Activated CD4-positive, alpha-beta T cell treated with anti-CD3 and anti-CD28 coated beads, Interleukin-2, amount 10 ng/mL, durations not matched to agents 24 days and 14 days (primary cell): ENCODE data around the gene CORO1C. TPM values are rescaled to one million over a fixed set of nuclear protein-coding genes. Genes with fewer than 3 reads are reported as not detected.

Experiments used
- DNase-seq: peaks from one replicate; pipeline ENCODE4 v3.0.0; 2022
- H3K27ac Mint-ChIP-seq: one replicate; pipeline ENCODE4 v1.8.0; 2022; ENCODE audit warnings: mild to moderate bottlenecking, mixed read lengths
- H3K27me3 Mint-ChIP-seq: one replicate; pipeline ENCODE4 v1.8.0; 2022; ENCODE audit warnings: mixed read lengths
- H3K36me3 Mint-ChIP-seq: one replicate; pipeline ENCODE4 v1.8.0; 2022; ENCODE audit warnings: low read depth, mild to moderate bottlenecking, mixed read lengths
- H3K4me1 Mint-ChIP-seq: one replicate; pipeline ENCODE4 v1.8.0; 2021; ENCODE audit warnings: mixed read lengths
- H3K4me3 Mint-ChIP-seq: one replicate; pipeline ENCODE4 v1.8.0; 2022; ENCODE audit warnings: mild to moderate bottlenecking, moderate library complexity, mixed read lengths
- H3K9me3 Mint-ChIP-seq: one replicate; pipeline ENCODE4 v1.8.0; 2021; ENCODE audit warnings: mixed read lengths
- intact Hi-C: fragments of 100-400 bp; cut with micrococcal nuclease; formaldehyde crosslinking; loops from one replicate; pipeline ENCODE4 v1.15.1; 2023
- total RNA-seq: library from RNA; stranded (reverse); gene quantifications from 2 replicates; pipeline ENCODE4 v1.2.3, GENCODE V29; 2022

The CORO1C gene
- total RNA-seq, 1 donor from 2014 or later: 70.1 TPM

DNA sequence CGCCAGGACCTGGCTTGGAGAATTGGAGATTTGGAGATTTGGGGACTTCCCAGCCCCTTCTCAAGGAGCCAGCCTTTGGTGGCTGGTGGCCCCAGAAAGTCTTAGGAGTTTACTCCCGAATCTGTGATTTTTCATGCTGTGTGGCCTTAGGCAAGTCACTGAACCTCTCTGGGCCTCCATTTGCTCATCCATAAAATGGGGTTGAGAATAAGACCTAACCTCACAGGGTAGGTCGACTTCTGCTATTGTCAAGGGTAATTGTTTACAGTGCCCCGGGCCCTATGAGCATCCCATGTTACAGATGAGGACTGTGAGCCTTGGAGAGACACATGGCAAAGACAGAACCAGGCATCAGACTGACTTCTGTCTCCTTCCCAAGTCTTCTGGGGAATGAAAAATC lies 117.3 kb downstream of the CORO1C start:
- no peak overlapping the region for H3K4me3 Mint-ChIP-seq

DNA sequence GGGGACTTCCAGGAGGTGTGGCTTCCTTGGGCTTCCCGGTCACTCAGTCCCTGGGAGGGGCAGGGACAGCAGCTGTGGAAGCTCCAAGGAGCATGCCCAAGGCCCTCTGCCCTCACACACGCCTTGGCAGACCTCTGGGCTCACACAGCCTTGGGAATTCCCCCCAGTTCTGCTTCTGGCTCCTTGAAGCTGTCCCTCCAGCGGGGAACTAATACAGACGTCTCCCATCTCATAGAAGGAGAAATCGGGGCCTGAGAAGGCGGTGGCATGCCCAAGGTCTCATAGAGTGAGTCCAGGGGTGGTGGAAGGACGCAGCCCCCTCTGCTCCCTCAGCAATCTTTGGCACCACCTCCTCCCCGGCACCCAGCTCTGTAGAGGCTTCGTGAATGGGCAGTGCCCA lies 117.8 kb downstream of the CORO1C start:
- Mint-ChIP-seq H3K9me3 (peaks cover 7% of the 10 kb centered on the region), H3K4me1 (peaks cover 38% of the 10 kb centered on the region), H3K27me3 (peaks cover 3% of the 10 kb centered on the region), H3K4me3 (no peak overlapping the region), H3K27ac (no peak overlapping the region), H3K36me3 (peaks cover 25% of the 10 kb centered on the region)
- DNase-seq: no peak
- intact Hi-C loops: no loop called here

More for the DNA sequence above, 117.3 kb downstream of the CORO1C start:
- Mint-ChIP-seq H3K36me3 (peaks cover 27% of the 10 kb centered on the region), H3K27ac (peak overlapping the region; percentile 10), H3K4me1 (peaks cover 40% of the 10 kb centered on the region), H3K27me3 (peaks cover 3% of the 10 kb centered on the region), H3K9me3 (peaks cover 7% of the 10 kb centered on the region)
- no peak for DNase-seq
- intact Hi-C loops: no loop called here

DNA sequence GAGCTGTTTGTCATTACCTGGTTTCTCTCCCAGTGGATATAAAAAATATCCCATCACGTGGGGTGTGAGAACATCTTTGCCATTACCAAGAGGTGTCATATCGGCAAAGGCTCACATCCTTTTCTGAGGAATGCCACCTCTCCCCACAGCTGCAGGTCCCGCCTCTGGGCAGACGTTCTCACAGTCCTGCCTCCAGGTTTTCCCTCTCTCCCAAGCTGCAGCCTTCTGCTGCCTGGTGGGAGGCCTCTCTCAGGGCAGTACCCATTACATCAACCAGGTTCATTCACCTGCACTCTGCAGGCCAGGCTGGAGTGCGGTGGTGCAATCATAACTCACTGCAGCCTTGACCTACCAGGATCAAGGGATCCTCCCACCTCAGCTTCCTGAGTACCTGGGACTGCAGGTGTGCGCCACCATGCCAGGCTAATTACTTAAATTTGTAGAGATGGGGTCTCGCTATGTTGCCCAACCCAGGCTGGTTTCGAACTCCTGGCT lies 118.5 kb downstream of the CORO1C start:
- H3K9me3 Mint-ChIP-seq: peaks cover 7% of the 10 kb centered on the region
- peaks cover 3% of the 10 kb centered on the region for H3K27me3 Mint-ChIP-seq
- DNase-seq: no peak
- H3K27ac Mint-ChIP-seq: no peak overlapping the region
- peaks cover 22% of the 10 kb centered on the region for H3K36me3 Mint-ChIP-seq
- intact Hi-C loops: no loop called here
- peaks cover 32% of the 10 kb centered on the region for H3K4me1 Mint-ChIP-seq
- H3K4me3 Mint-ChIP-seq: no peak overlapping the region

DNA sequence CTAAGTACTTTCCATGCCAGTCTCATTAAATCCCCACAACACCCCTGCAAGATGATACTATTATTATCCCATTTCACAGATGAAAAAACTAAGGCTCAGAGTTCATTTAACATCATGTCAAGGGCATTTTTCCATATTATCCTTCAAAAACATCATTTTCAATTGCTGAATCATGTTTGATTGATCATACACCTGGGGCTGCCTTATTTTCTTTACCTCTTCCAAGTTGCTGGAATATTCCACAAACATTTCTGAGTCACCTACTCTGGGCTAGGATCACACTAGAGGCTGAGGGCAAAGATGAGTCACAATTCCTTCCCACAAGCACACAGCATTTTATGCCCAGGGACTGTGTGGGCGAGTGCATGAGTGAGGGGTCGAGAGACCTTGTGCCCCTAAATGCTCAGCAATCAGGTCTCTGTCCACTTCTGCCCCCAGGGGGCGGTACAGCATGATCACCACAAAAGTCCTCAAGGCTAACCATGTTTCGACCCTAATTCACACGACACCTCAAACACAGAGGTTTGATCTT lies 119.4 kb downstream of the CORO1C start:
- intact Hi-C loops: no loop called here

DNA sequence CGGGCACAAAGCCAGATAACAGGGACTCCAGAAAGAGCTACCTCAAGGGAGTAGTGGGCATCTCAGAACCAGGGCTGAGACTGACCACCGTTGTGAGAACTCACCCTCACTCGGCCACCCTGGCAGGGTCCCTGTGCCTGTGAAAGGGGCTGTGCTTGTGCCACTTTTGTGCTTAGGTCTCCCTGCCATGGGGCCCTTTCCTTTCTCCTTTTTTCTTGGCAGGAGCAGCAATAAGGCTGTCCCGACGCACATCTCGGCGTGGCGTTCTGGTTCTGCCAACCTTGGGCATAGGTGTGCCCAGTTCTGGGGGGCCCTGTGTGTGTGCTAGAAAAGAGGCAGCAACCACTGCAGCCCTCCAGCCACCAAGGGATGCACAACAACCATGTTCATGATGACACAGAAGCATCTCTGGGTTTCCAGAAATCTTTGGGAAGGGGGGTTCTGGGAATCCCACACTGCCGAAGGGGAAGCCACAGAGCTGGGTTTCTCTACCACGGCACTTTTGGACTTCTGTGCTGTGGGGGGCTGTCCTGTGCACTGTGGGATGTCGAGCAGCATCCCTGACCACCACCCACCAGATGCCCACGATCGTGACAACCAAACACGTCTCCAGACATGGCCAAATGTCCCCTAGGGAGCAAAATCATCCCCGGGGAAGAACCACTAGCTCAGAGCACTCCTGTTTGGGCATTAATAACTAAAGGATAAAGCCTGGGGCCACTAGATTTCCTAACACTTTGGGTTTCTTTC lies 120.3 kb downstream of the CORO1C start:
- intact Hi-C loops: no loop called here
- H3K36me3 Mint-ChIP-seq: peaks cover 9% of the 10 kb centered on the region
- H3K27ac Mint-ChIP-seq: no peak overlapping the region
- peaks cover 2% of the 10 kb centered on the region for H3K9me3 Mint-ChIP-seq
- peaks cover 15% of the 10 kb centered on the region for H3K4me1 Mint-ChIP-seq
- no peak overlapping the region for H3K4me3 Mint-ChIP-seq
- peaks cover 3% of the 10 kb centered on the region for H3K27me3 Mint-ChIP-seq
- DNase-seq: peak; percentile 54

More for the DNA sequence above, 119.4 kb downstream of the CORO1C start:
- peaks cover 3% of the 10 kb centered on the region for H3K27me3 Mint-ChIP-seq
- H3K4me3 Mint-ChIP-seq: no peak overlapping the region
- H3K9me3 Mint-ChIP-seq: peaks cover 7% of the 10 kb centered on the region
- peak; percentile 82 for DNase-seq
- no peak overlapping the region for H3K27ac Mint-ChIP-seq
- peaks cover 25% of the 10 kb centered on the region for H3K4me1 Mint-ChIP-seq
- peaks cover 18% of the 10 kb centered on the region for H3K36me3 Mint-ChIP-seq

DNA sequence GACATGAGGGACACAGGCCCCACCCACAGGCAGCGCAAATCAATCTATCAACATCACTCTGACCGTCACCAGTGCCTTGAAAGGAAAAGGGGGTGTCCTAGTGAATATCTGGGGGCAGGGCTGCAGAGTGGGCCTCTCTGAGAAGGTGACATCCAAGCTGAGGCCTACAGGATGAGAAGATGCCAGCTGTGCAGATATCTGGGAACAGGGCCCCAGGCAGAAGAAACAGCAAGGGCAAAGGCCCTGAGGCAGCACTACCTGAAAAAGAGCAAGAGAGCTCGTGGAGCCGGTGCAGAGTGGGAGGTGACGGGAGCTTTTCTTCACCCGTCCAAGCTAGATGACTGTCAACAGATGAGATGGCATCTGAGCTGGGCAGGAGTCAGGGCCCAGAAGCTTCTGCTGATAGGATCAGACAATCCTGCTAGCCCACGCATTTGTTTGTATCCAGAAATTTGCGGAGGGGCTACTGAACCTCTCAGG lies 120.9 kb downstream of the CORO1C start:
- peaks cover 15% of the 10 kb centered on the region for H3K4me1 Mint-ChIP-seq
- H3K27me3 Mint-ChIP-seq: peaks cover 3% of the 10 kb centered on the region
- intact Hi-C loops: no loop called here
- H3K4me3 Mint-ChIP-seq: no peak overlapping the region
- no peak for DNase-seq
- peaks cover 6% of the 10 kb centered on the region for H3K36me3 Mint-ChIP-seq
- H3K27ac Mint-ChIP-seq: no peak overlapping the region
- H3K9me3 Mint-ChIP-seq: peaks cover 8% of the 10 kb centered on the region

DNA sequence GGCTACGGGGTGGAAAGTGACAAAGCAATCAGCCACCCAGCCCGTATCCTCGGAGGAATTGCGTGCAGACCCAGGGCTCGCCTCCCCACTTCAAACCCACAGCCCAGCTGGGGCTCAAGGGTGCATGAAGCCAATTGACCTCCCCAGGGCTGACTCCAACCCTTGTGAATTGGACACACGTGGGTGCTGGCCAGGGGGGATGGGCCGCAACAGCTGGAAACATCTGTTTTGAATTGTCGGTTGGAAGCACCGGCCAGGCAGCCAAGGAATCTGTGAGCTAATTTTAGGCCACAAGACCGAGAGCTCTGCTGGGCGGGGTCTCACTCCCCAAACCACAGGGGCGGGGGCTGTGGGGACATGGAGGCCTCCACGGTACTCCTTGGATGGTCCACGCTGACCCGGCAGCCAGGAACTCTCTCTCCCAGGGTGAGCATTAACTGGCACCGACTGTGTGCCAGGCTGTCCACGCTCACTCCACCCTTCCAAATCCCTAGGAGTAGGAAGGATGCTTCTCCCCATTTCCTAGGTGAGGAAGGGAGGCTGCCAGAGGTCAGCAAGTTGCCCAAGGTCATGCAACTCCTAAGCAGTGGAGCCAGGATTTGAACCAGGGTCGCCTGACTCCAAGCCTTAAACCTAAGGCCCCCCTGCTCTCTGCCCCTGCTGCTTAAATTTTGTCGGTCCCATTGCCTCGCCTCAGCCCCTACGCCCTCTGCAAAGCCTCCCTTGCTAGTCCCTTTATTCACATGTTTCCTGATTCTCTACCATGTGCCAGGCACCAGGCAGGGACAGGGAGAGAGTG lies 121.6 kb downstream of the CORO1C start:
- intact Hi-C loops: no loop called here
- no peak overlapping the region for H3K27ac Mint-ChIP-seq
- H3K4me3 Mint-ChIP-seq: no peak overlapping the region
- peaks cover 15% of the 10 kb centered on the region for H3K4me1 Mint-ChIP-seq
- peaks cover 10% of the 10 kb centered on the region for H3K9me3 Mint-ChIP-seq
- DNase-seq: no peak
- peaks cover 6% of the 10 kb centered on the region for H3K27me3 Mint-ChIP-seq
- peaks cover 6% of the 10 kb centered on the region for H3K36me3 Mint-ChIP-seq

DNA sequence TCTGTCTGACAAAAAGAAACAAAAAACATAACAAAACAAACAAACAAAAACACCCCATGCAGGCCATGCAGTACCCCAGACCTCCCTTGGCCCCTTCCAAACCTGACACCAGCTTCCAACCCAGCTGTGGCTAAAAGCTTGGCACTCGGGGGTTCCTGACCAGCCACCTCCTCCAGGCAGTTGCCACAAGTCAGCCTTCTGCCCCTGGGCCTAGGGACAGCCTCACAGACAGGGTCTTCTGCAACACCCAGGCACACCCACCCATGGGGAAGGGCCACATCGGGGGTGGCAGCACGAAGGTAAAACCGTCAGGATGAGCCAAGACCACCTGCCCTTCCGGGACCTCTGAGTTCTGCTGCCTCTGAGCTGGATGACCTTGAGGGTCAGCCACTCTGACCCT lies 122.7 kb downstream of the CORO1C start:
- H3K27ac Mint-ChIP-seq: no peak overlapping the region
- peaks cover 10% of the 10 kb centered on the region for H3K27me3 Mint-ChIP-seq
- no peaks in the 10 kb centered on the region for H3K36me3 Mint-ChIP-seq
- H3K4me3 Mint-ChIP-seq: no peak overlapping the region
- DNase-seq: peak; percentile 55
- intact Hi-C loops: no loop called here
- peaks cover 10% of the 10 kb centered on the region for H3K9me3 Mint-ChIP-seq
- peaks cover 11% of the 10 kb centered on the region for H3K4me1 Mint-ChIP-seq

DNA sequence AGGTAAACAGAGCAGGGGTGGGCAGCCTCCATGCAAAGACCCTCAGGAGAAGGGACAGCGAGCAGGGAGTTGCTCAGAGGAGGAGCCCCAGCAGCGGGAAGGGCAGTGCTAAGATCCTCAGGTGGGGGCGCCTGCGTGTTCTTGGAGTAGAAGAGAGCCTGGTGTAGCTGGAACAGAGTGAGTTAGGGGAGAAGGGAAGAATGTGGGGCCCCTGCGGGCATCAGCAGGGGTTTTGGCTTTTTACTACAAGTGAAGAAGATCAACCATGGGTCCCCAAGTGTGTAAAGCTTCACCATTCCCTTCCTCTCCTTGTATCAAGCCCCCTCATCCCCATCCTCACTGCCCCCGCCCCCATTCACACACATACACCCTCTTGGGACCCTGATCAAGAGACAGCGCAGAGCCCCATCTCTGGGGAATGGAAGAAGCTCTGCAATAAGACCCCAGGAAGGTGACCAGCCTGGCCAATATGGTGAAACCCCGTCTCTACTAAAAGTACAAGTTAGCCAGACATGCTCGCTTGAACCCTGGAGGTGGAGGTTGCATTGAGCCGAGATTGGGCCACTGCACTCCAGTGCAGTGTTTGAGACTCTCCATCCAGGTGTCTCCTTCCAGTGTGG lies 123.2 kb downstream of the CORO1C start:
- H3K27ac Mint-ChIP-seq: no peak overlapping the region
- H3K4me3 Mint-ChIP-seq: no peak overlapping the region
- peaks cover 9% of the 10 kb centered on the region for H3K4me1 Mint-ChIP-seq
- no peaks in the 10 kb centered on the region for H3K36me3 Mint-ChIP-seq
- DNase-seq: no peak
- peaks cover 10% of the 10 kb centered on the region for H3K9me3 Mint-ChIP-seq
- peaks cover 10% of the 10 kb centered on the region for H3K27me3 Mint-ChIP-seq
- intact Hi-C loops: no loop called here

DNA sequence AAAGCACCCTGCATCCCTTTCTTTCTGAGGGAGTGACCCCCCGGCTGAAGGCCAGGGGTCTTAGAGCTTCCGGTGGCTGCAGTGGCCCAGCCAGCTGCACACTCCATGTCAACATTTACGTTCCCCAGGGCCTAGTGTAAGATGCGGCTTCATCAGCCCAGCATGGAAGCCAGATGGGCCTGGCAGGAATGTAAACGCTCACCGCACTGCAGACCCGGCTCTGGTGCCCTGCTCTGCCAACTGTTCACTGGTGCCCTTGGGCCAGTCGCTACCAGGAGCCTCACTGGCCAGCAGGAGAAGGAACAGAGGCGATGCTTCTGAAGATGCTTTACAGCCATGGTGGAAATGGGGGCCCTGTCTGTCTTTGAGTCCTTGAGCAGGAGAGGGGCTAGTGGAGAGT lies 124.8 kb downstream of the CORO1C start:
- Mint-ChIP-seq H3K9me3 (peaks cover 10% of the 10 kb centered on the region), H3K27me3 (peaks cover 10% of the 10 kb centered on the region), H3K4me3 (no peak overlapping the region), H3K36me3 (no peaks in the 10 kb centered on the region), H3K27ac (peak overlapping the region; percentile 66), H3K4me1 (peaks cover under 1% of the 10 kb centered on the region)
- intact Hi-C loops: no loop called here
- DNase-seq: no peak

DNA sequence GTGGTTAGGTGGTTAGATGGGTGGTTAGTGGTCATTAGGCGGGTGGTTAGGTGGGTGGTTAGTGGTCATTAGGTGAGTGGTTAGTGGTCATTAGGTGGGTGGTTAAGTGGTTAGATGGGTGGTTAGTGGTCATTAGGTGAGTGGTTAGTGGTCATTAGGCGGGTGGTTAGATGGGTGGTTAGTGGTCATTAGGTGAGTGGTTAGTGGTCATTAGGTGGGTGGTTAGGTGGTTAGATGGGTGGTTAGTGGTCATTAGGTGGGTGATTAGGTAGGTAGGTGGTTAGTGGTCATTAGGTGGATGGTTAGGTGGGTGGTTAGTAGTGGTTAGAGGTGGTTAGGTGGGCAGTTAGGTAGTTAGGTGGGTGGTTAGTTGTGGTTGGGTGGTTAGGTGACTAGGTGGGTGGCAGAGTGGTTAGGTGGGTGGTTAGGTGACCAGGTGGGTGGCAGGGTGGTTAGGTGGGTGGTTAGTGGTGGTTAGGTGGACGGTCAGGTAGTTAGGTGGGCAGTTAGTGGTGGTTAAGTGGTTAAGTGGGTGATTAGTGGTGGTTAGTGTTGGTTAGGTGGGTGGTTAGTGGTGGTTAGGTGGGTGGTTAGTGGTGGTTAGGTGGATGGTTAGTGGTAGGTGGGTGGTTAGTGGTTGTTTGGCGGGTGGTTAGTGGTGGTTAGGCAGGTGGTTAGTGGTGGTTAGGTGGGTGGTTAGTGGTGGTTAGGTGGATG lies 125.5 kb downstream of the CORO1C start:
- Mint-ChIP-seq H3K4me1 (no peaks in the 10 kb centered on the region), H3K27ac (peak overlapping the region; percentile 66), H3K4me3 (no peak overlapping the region), H3K36me3 (no peaks in the 10 kb centered on the region), H3K27me3 (peaks cover 10% of the 10 kb centered on the region), H3K9me3 (peaks cover 10% of the 10 kb centered on the region)
- DNase-seq: peak; percentile 55
- intact Hi-C loops: no loop called here

DNA sequence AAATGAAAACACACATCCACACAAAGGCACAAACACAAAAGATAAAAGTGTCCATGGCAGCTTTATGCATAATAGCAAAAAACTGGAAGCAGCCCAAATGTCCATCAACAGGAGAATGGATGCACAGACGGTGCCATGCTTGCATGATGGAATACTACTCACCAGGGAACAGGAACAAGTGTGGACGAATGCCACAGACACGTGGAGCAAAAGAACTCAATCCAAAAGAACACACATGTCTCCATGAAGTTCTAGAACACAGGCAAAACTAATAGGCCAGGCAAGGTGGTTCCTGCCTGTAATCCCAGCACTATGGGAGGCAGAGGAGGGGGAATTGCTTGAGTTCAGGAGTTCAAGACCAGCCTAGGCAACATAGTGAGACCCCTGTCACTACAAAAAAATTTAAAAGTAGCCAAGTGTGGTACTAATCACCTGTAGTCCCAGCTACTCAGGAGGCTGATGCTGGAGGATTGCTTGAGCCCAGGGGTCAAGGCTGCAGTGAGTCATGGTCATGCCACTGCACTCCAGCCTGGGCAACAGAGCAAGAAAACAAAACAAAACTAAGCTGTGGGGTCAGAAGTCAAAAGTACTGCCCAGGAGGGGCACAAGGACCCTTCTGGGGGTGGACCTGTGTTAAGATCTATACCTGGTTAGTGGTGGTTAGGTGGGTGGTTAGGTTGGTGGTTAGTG lies 126.2 kb downstream of the CORO1C start:
- Mint-ChIP-seq H3K9me3 (peaks cover 10% of the 10 kb centered on the region), H3K4me1 (no peaks in the 10 kb centered on the region), H3K27ac (peak overlapping the region; percentile 66), H3K27me3 (peaks cover 7% of the 10 kb centered on the region), H3K36me3 (no peaks in the 10 kb centered on the region), H3K4me3 (no peak overlapping the region)
- DNase-seq: no peak
- intact Hi-C loops: no loop called here
